Nucleus accumbens (tissue), 56 donors: Measurements from ENCODE around the gene NELL1.

Experiments used
- DNase-seq, 56 donors: peaks; one replicate each; lab custom pipeline; 2025; lab: John Stamatoyannopoulos, UW

NELL1 gene

DNA sequence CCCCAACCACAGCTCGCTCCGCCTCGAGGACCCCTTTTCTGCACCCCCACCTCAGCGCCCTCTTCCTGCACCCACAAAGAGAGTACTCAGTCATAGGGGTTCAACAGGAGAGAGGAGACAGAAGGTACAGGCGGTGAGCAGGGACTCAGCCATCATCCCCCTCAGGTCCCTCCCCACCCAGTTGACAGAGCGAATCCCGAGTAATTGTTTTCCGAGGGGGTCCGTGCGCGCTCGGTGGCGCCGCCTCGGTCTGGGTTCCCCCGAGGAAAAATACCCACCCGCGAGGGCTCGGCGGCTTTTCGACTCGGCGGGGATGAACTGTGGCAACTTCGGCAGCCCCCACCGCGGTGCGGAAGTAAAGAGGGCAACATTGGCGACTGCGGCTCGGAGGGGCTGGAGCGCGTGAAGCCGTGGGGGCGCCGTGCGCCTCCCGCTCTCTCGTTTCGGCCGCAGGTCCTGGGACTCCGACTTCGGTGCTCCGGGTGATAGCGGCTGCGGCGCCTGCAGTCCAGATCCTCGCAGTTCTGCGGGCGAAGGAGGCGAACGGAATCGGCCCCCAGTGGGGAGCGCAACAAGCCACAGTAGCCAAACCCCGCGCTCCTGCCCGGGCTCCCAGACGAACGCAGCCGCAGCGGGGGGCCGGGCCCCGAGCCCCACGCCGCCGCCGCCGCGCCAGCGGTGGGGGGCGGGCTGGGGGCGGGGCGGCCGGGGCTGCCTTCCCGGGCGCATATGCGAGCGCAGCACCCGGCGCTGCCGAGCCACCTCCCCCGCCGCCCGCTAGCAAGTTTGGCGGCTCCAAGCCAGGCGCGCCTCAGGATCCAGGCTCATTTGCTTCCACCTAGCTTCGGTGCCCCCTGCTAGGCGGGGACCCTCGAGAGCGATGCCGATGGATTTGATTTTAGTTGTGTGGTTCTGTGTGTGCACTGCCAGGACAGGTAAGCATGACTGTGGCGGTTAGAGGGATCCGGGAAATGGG is at the start of gene NELL1:
NELL1 (plus strand) TSS at position 743 of the 976 bp plus-strand sequence.
- peak in 4 of 56 donors; percentile 21 to 45 (median 28) for DNase-seq

DNA sequence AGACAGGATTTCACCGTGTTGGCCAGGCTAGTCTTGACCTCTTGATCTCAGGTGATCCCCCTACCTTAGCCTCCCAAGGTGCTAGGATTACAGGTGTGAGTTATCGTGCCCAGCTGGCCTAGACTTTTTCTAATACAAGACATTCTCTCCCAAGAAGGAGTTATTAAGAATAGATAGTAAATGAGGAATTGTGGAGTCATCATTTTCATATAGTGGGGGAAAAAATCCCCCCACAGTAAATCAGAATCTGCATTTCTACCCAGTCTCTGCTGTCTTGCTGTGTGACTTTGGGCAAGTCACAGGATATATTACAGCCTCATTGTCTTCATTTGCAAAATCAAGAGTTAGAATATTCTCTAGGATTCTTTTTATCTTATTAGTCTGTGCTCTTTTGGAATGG is 48.4 kb upstream of the NELL1 start:
- DNase-seq: no peak

DNA sequence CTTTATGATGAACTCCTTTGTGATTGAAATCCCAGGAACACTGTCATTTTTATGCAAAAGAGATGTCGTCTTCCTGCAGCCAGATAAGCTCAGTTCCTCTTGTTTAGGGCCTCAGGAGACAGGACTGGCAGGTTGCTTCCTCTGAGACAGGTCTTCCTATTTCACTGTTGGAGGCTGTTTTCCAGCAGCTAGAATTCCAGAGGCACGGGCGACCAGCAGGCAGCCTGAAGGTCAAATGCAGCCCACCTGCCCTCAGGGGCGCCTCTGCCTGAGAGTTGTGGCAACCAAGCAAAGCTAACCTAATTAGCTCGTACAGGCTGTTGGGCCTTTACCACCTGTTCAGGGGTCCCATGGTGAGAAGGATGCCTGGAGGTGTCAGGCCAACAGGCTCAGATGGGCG is 47.7 kb upstream of the NELL1 start:
- DNase-seq: no peak

- no peak for DNase-seq
Observed at GRCh38 chr11:20623252-20623651, 46.1 kb upstream of the NELL1 start.

DNA sequence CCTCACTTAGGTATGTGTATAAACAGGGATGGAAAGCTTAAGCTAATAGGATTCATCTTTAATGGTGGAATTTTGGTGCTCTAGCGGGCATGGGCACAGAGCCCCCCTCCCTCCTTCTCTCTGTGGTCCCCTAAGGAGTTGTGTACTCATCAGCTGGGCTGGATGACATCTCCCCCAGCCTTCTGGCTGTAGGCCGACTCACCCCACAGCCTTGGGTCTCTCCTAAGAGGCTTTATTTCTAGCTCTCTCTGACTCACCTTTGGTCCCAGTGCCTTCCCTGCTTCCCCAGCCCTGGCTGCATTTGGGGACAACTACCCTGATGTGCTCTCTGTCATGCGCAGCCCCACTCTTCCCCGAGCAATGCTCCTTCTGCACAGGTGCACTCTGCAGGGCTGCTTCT is 43.1 kb upstream of the NELL1 start:
- no peak for DNase-seq

DNA sequence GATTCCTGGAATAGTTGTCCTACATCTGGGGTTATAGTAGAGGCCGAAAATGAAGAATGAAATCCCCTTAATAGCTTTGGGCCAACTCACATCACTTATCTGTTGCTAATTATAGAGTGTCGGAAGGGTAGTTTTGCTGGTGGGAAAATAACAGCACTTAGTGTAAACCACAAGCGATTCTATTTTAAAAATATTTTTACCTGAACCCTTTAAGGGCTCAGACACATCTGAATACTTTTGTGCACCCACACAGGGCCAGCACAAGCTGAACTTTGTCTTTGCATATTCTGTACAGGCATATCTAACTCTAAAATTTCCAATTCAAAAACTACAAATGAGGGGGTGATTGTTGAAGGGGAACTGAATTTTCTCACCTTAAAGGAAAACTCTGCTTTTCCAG is 42.4 kb upstream of the NELL1 start:
- DNase-seq: no peak

DNA sequence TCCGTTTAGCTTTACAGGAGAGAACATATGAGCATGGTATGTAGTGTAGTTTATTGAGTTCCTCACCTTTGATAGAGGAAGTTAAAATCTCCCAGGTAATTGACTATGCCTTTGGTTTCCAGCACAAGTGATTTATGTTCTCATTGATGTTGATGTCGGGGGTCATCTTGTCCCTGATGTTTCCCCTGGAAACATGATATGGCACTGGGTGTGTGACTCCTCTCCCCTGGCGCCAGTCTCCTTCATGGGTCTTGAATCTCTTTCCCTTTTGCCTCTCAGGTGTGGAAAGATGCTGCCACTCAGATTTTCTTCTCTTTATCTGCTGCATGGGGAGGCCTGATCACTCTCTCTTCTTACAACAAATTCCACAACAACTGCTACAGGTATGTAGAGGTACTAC is 41.7 kb upstream of the NELL1 start:
- no peak for DNase-seq

DNA sequence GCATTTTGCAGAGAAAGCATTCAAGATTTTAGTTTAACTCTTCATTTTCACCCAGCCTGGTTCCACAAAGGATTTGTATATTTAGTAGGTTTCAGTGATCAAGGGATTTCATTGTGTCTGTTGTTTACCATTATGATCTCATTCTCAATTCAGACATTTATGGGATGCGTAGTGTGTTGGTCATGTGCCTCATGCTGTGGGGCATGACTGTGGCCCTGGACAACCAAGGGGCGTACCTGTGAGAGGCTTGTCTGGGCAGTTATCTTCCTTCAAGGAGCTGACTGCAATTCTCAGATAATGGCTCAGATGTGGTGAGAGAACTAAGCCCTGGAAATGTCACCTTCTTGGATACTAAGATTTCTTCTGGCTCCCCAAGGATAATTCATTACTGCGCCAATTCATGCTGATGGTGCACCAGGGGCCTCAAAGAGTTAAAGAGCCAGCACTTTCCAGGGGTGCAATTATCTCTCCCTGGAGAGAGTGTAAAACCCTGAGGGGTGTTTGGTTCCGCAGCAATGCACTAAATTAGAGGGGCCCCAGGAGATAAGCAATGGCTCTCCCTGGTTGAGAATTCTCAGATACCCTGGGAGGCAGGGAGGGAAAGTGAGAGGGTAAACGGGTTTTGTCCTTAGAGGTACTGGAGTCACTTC is 37.7 kb upstream of the NELL1 start:
- DNase-seq: no peak

GRCh38 chr11:20632169-20632532 is 37.2 kb upstream of the NELL1 start:
- DNase-seq: no peak

GRCh38 chr11:20634044-20634443 is 35.3 kb upstream of the NELL1 start:
- no peak for DNase-seq

- no peak for DNase-seq
Observed at GRCh38 chr11:20634781-20635180, 34.6 kb upstream of the NELL1 start.

DNA sequence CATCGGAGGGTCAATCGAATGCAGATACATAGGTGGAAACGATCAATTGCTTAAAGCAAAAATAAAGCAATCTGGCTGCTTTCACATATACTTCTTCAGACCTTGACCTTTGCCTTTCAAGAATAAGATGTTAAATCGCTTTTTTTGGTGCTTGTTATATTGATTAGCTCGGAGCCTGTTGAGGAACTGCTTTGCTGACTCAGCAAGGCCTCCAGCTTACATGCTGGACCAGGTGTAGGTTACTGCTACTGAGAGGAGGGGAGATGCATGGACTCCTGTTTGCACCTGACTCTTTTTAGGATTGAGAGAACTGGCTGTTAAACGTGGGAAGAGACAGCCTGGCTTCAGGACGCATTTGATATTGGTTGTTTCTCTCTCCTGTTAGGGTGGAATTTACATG is 31.3 kb upstream of the NELL1 start:
- DNase-seq: no peak

- no peak for DNase-seq
Observed at GRCh38 chr11:20639688-20640087, 29.7 kb upstream of the NELL1 start.

DNA sequence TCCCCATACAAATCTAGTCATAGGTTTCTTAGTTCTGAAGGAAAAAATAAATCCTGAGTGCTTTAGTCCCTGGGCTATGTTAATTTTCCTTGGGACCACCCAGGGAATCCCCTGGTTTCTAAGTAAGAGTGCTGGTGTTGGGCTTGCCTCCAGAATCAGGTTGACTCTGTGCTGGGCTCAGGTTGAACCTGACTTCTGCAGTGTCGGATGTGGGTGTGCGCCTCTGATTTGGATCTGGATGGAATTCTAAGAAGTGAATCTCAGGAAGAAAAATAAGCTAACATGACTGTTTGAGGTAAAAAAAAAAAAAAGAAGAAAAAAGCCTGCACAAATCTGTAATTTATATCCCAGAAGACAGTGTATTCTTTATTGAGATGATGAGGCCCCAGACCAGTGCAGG is 29.0 kb upstream of the NELL1 start:
- DNase-seq: peak in 5 of 56 donors; percentile 3 to 19 (median 7)

DNA sequence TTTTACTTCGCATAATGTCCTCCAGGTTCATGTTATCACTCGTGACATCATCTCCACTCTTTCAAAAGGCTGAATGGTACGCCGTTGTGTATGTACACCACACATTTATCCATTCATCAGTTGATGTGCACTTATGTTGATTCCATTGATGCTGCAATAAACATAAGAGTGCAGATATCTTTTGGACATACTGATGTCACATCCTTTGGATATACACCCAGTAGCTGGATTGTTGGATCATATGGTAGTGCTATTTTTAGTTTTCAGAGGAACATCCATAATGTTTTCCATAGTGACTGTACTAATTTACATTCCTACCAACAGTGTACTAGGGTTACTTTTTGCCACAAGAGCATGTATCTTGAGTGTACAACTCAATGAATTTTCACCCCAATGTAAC is 25.0 kb upstream of the NELL1 start:
- no peak for DNase-seq

DNA sequence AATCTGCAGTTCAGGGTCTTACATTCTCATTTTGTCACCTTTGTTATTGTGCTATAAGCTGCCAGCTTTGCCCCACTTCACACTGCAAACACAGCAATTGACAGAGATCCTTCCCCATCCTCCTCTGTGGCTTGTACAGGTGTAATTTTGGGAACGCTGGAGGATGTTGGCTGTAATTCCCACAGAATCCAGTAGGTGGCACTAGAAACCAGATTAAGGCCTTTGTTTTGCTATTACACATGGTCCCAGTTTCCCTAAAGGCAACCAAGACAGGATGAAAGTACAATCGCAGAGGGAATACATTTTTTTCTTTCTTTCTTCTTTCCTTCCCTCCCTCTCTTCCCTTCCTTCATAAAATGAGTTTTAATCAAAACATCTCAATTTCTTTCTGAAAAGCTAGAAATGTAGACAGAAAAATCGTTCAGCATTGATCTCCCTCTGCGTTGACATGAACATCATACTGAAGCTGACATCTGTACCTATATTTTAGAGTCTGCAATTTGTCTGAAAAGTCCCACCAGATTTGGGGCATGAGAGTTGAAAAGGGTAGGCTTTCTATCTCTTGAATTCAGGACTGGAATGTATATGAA is 21.3 kb upstream of the NELL1 start:
- DNase-seq: peak in 30 of 56 donors; percentile 2 to 81 (median 28)

DNA sequence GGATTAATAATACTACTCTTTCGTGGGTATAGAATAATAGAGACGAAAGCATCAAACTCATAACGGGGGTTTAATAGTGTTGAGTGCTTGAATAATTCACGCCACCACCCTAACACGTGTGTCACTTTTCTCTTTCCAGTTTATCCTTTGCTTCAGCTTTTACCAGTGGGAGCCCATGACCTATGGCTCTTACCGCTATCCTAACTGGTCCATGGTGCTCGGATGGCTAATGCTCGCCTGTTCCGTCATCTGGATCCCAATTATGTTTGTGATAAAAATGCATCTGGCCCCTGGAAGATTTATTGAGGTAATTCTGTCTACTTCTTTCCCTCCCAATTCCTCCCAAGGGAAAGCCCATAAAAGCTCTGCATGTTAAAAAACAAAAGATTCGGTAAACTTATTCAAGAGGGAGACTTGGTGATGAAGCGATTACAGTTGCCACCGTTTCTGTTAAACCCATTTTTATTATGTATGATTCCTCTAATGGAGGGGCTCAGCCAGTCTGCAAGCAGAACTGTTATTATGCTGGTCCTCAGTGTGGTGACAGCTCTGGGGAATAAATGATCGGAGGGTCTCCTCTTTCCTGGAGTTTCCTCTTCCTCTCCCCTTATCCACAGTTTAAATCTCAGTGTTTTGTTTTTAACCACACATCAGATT is 17.1 kb upstream of the NELL1 start:
- DNase-seq: no peak

GRCh38 chr11:20654038-20654437 is 15.3 kb upstream of the NELL1 start:
- no peak for DNase-seq

GRCh38 chr11:20656901-20657300 is 12.5 kb upstream of the NELL1 start:
- peak in 1 of 56 donors; percentile 19 for DNase-seq

DNA sequence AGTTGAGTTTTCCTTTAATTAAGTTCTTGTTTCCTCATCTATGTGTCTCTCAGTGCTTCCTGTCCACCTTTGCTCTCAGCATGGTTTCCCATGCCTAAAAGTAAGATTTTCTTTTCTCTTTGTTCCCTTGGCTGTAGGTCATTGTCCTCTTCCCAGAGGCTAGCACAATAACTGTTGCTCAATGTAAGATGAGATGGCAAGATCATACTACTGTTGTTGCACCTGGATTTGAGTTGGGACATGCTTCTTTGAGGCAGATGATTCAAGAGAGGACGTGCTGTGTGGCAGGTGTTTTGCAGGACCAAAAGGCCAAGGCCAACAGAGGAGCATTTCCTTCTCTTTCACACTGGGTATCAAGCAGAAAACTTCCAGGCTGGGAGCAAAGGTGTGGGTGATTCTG is 11.3 kb upstream of the NELL1 start:
- DNase-seq: no peak

DNA sequence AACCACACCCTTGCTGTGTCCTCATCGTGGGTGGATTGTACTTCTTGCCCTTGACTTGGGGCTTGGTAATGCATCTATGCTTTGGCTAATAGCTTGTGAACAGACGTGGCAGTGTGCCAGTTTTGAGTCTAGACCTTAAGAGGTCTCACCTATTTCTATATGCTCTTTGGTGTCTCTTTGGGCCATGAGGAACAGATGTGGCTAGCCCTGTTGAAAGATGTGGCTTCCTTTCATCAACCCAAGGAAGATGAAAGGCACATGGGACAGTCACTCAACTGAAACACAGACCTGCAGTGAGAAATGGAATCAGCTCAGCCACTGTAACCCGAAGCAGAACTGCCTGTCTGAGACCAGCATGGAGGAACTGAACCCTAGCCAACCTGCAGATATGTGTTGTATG is 7.9 kb upstream of the NELL1 start:
- DNase-seq: no peak
